Common myeloid progenitor, CD34-positive (primary cell): Measurements from ENCODE around the gene INPP5D.
"Not testable (repeated sequence)": the region's sequence is repeated elsewhere in the genome, so short reads cannot be mapped to it uniquely, and the experiment has no call there.

Experiments
- CTCF ChIA-PET: fragments of 350-600 bp; sonication (Branson Sonifier 250); formaldehyde crosslinking; loops from one replicate; lab custom pipeline; 2021; ENCODE audit warnings: antibody characterized with exemption; lab: Charles Lee
- POLR2A ChIA-PET: fragments of 350-600 bp; sonication (Branson Sonifier 250); formaldehyde crosslinking; loops from one replicate; lab custom pipeline; 2021; ENCODE audit warnings: antibody characterized with exemption; lab: Charles Lee
- DNase-seq, 3 donors: peaks; one replicate each; pipeline versions ENCODE4 v3.0.0 to v3.0.0-alpha.2; 2013
- H3K27ac ChIP-seq, 2 experiments: 1 replicate in 1 of 2; 2 replicates in 1 of 2; pipeline ENCODE4 v1.7.0; 2013; ENCODE audit warnings: inconsistent platforms in 2 of 2, low read length in 2 of 2, mild to moderate bottlenecking in 2 of 2, low read depth in 1 of 2, moderate library complexity in 1 of 2; ENCODE audit not compliant: severe bottlenecking in 2 of 2, insufficient read depth in 1 of 2, poor library complexity in 1 of 2
- H3K27me3 ChIP-seq, 5 experiments: replicated peaks in 2 of 5; 1 replicate in 3 of 5; 2 replicates in 2 of 5; pipeline versions ENCODE4 v1.6.1 to v1.7.0; 2013; ENCODE audit warnings: low read length in 4 of 5, mild to moderate bottlenecking in 2 of 5, moderate library complexity in 2 of 5, inconsistent platforms in 1 of 5; ENCODE audit not compliant: insufficient read depth in 5 of 5, control insufficient read depth in 4 of 5
- H3K36me3 ChIP-seq, 4 experiments: 1 replicate in 2 of 4; 2 replicates in 2 of 4; pipeline versions ENCODE4 v1.6.1 to v1.7.0; 2013; ENCODE audit warnings: low read length in 3 of 4, control low read depth in 1 of 4, mild to moderate bottlenecking in 1 of 4; ENCODE audit not compliant: control insufficient read depth in 4 of 4, insufficient read depth in 4 of 4
- H3K4me1 ChIP-seq, 4 experiments: 1 replicate in 3 of 4; 2 replicates in 1 of 4; pipeline versions ENCODE4 v1.6.1 to v1.7.1; 2013; ENCODE audit warnings: low read length in 3 of 4, mild to moderate bottlenecking in 3 of 4, control low read depth in 1 of 4, inconsistent platforms in 1 of 4, moderate library complexity in 1 of 4; ENCODE audit not compliant: control insufficient read depth in 4 of 4, insufficient read depth in 4 of 4; ENCODE audit errors: control extremely low read depth in 1 of 4
- H3K4me3 ChIP-seq, 7 experiments: 1 replicate in 4 of 7; 2 replicates in 3 of 7; pipeline versions ENCODE4 v1.5.1 to v1.7.0; 2013; ENCODE audit warnings: mild to moderate bottlenecking in 7 of 7, low read length in 6 of 7, moderate library complexity in 6 of 7, inconsistent platforms in 2 of 7, low read depth in 2 of 7, control low read depth in 1 of 7; ENCODE audit not compliant: insufficient read depth in 4 of 7, control insufficient read depth in 1 of 7; ENCODE audit errors: extremely low read depth in 1 of 7
- H3K9me3 ChIP-seq, 5 experiments: 1 replicate in 4 of 5; 2 replicates in 1 of 5; pipeline versions ENCODE4 v1.6.1 to v1.7.1; 2013; ENCODE audit warnings: low read length in 4 of 5, mild to moderate bottlenecking in 2 of 5, inconsistent platforms in 1 of 5, low read depth in 1 of 5, moderate library complexity in 1 of 5; ENCODE audit not compliant: control insufficient read depth in 4 of 5, insufficient read depth in 2 of 5; ENCODE audit errors: control extremely low read depth in 1 of 5
- WGBS: methylation state at CpG from one replicate; pipeline ENCODE4 v1.1.5; 2013; ENCODE audit not compliant: insufficient coverage; 5-methylcytosine and 5-hydroxymethylcytosine counted together

INPP5D gene

GRCh38 chr2:233200790-233201189 is 140.6 kb downstream of the INPP5D start:
- POLR2A ChIA-PET, DNase-seq, H3K27ac ChIP-seq, H3K4me1 ChIP-seq, H3K27me3 ChIP-seq, H3K4me3 ChIP-seq: not testable (repeated sequence)
- CTCF ChIA-PET: interaction anchor here (0.5 to 2.0 kb wide), 4 partner anchors 9 to 50 kb away, joined by 3 to 9 read pairs (median 3); no protein-coding TSS in a partner anchor
- WGBS: no CpG with 5 or more reads among the region's 5 CpGs
- Histone ChIP-seq H3K36me3 (peaks cover 38 to 91% (median 70%) of the 10 kb centered on the region in 4 experiments), H3K9me3 (peaks cover 0 to 20% (median 13%) of the 10 kb centered on the region in 5 experiments)

- Histone ChIP-seq H3K4me3 (peak overlapping the region in 1 of 7 experiments; percentile 4), H3K36me3 (peaks cover 34 to 89% (median 67%) of the 10 kb centered on the region in 4 experiments), H3K27me3 (no peaks in the 10 kb centered on the region), H3K9me3 (peaks cover 0 to 20% (median 13%) of the 10 kb centered on the region in 5 experiments), H3K27ac (no peak overlapping the region), H3K4me1 (no peaks in the 10 kb centered on the region)
- DNase-seq: no peak
- 99% methylated on average over 14 of the region's 15 CpGs for WGBS
- CTCF ChIA-PET: interaction anchor here (1.1 to 2.0 kb wide), 2 partner anchors 9 to 26 kb away, joined by 3 to 9 read pairs; no protein-coding TSS in a partner anchor
- POLR2A ChIA-PET: no interaction called here
Measured at GRCh38 chr2:233201258-233202013, 141.3 kb downstream of the INPP5D start.

GRCh38 chr2:233202531-233202944 is 142.4 kb downstream of the INPP5D start:
- POLR2A ChIA-PET: no interaction called here
- Histone ChIP-seq H3K36me3 (peaks cover 32 to 89% (median 69%) of the 10 kb centered on the region in 4 experiments), H3K27ac (no peak overlapping the region), H3K9me3 (peaks cover 0 to 20% (median 13%) of the 10 kb centered on the region in 5 experiments), H3K27me3 (no peaks in the 10 kb centered on the region), H3K4me1 (peaks cover 0 to 6% (median 2%) of the 10 kb centered on the region in 4 experiments), H3K4me3 (no peak overlapping the region)
- CTCF ChIA-PET: interaction anchor here (1.2 kb wide), 1 partner anchor 16 kb away, joined by 3 read pairs; no protein-coding TSS in a partner anchor
- DNase-seq: no peak
- 67% methylated on average over 3 of the region's 5 CpGs for WGBS

GRCh38 chr2:233203060-233203459 is 142.9 kb downstream of the INPP5D start:
- Histone ChIP-seq H3K9me3 (peaks cover 0 to 20% (median 13%) of the 10 kb centered on the region in 5 experiments), H3K4me3 (no peak overlapping the region), H3K36me3 (peaks cover 36 to 89% (median 68%) of the 10 kb centered on the region in 4 experiments), H3K27ac (no peak overlapping the region), H3K4me1 (peaks cover 2 to 11% (median 3%) of the 10 kb centered on the region in 4 experiments), H3K27me3 (no peaks in the 10 kb centered on the region)
- no peak for DNase-seq
- CTCF ChIA-PET: interaction anchor here (1.2 kb wide), 1 partner anchor 16 kb away, joined by 3 read pairs; no protein-coding TSS in a partner anchor
- POLR2A ChIA-PET: no interaction called here
- WGBS: 98% methylated on average over 4 of the region's 5 CpGs

GRCh38 chr2:233204286-233204936 is 144.3 kb downstream of the INPP5D start:
- peaks cover 0 to 20% (median 13%) of the 10 kb centered on the region in 5 experiments for H3K9me3 ChIP-seq
- H3K27me3 ChIP-seq: no peaks in the 10 kb centered on the region
- peaks cover 36 to 89% (median 75%) of the 10 kb centered on the region in 4 experiments for H3K36me3 ChIP-seq
- H3K27ac ChIP-seq: no peak overlapping the region
- no peak overlapping the region for H3K4me3 ChIP-seq
- H3K4me1 ChIP-seq: peaks cover 2 to 22% (median 6%) of the 10 kb centered on the region in 4 experiments
- DNase-seq: no peak
- CTCF ChIA-PET: no interaction called here
- whole genome bisulfite sequencing: 96% methylated on average over 50 of the region's 50 CpGs
- POLR2A ChIA-PET: no interaction called here

GRCh38 chr2:233208382-233209116 is 148.4 kb downstream of the INPP5D start:
- ChIA-PET CTCF (interaction anchor here (1.3 kb wide), 1 partner anchor 43 kb away, joined by 4 read pairs; the partner anchor contains the start of gene ATG16L1), POLR2A (no interaction called here)
- H3K27ac ChIP-seq: peak overlapping the region in 1 of 2 experiments; percentile 17
- no peaks in the 10 kb centered on the region for H3K9me3 ChIP-seq
- WGBS: 91% methylated on average over 9 of the region's 10 CpGs
- peaks cover 2 to 22% (median 6%) of the 10 kb centered on the region in 4 experiments for H3K4me1 ChIP-seq
- H3K36me3 ChIP-seq: peaks cover 16 to 67% (median 50%) of the 10 kb centered on the region in 4 experiments
- DNase-seq: no peak
- no peak overlapping the region for H3K4me3 ChIP-seq
- no peaks in the 10 kb centered on the region for H3K27me3 ChIP-seq
